GM18868 (cell line): ENCODE data around the gene ZNF670.
"Not testable (repeated sequence)": the region's sequence is repeated elsewhere in the genome, so short reads cannot be mapped to it uniquely, and the experiment has no call there.

Experiments
- ATAC-seq: cut with Tn5 transposase; IDR thresholded peaks from one replicate; pipeline ENCODE4 v1.9.1; 2021; ENCODE audit warnings: mild to moderate bottlenecking, moderate library complexity; ENCODE audit not compliant: unreplicated experiment

Gene ZNF670

GRCh38 chr1:247078258-247079140 lies at the start of gene ZNF670:
TSS of gene ZNF670 (minus strand) at chr1:247078811. CDS start at chr1:247078596, 215 bp downstream.
- ATAC-seq, result peak; percentile 100

DNA sequence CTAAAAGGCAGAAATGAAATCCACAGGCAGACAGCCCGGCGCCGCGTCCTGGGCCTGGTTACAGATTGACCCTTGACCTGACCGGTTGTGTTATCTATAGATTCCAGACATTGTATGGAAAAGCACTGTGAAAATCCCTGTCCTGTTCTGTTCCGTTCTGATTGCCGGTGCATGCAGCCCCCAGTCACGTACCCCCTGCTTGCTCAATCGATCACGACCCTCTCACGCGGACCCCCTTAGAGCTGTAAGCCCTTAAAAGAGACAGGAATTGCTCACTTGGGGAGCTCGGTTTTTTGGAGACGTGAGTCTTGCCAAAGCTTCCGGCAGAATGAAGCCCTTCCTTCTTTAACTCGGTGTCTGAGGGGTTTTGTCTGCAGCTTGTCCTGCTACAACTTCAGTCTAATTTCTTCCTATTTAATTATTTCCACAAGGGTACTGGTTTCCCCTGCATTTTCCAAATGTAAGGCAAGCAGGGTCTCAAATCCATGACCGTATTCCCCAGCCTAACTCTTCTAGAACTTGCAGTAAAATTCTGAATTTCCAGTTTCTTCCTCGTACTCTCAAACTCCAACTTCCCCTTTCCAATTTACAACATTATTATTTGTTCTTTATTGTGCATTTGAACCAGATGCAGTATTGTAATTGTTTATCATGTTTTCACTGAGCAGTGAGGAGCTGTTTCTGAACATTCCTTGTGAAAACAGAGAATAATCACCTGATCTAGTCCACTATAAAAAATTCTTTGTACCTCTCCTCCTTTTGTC lies 49.1 kb upstream of the ZNF670 start:
- not testable (repeated sequence) for ATAC-seq

DNA sequence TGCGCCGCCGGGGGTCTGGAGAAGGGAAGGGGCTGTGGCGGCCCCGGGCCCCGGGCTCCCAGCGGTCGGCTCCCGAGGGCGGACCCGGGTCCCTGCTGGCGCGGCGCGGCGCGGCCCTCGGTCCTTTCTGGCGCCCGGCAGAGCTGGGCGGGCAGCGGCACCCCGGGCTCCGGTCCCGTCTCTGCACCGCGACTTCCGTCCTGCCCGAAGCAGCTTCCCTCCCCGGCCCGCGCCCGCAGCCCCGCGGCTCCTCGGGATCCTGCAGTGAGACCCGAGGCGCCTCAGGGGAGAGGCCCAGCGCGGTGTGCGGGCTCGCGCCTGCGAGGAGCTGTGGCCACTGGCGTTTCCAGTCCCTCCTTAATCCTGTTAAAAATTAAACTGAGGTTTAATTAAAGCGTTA lies 48.0 kb upstream of the ZNF670 start:
- ATAC-seq, result peak; percentile 53

- ATAC-seq, result peak; percentile 99
These were observed 47.6 kb upstream of the ZNF670 start for GRCh38 chr1:247126166-247126565.

DNA sequence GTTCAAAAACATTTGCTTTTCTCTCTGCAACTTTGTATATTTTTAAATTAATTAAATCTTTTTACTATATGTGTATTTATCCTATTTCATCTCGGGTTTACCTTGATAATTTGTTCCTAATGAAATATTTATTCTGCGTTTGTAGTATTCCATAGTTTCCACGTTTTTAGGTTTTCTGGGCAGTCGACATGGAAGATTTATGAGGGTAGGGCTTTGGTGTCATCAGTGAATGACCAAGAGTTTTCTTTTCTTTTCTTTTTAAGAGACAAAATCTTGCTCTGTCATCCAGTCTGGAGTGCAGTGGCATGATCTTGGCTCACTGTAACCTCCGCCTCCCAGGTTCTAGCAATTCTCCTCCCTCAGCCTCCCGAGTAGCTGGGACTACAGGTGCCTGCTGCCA lies 42.8 kb upstream of the ZNF670 start:
- no peak for ATAC-seq

DNA sequence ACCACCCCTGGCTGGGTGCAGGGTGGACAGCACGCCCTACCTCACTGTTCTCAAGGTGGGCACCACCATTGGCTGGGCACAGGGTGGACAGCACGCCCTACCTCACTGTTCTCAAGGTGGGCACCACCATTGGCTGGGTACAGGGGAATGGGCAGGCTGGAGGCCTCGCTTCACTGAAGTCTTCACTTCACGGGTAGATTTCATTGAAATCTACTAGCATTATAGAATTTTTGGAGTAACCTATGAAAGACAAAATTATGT lies 41.7 kb upstream of the ZNF670 start:
- not testable (repeated sequence) for ATAC-seq

DNA sequence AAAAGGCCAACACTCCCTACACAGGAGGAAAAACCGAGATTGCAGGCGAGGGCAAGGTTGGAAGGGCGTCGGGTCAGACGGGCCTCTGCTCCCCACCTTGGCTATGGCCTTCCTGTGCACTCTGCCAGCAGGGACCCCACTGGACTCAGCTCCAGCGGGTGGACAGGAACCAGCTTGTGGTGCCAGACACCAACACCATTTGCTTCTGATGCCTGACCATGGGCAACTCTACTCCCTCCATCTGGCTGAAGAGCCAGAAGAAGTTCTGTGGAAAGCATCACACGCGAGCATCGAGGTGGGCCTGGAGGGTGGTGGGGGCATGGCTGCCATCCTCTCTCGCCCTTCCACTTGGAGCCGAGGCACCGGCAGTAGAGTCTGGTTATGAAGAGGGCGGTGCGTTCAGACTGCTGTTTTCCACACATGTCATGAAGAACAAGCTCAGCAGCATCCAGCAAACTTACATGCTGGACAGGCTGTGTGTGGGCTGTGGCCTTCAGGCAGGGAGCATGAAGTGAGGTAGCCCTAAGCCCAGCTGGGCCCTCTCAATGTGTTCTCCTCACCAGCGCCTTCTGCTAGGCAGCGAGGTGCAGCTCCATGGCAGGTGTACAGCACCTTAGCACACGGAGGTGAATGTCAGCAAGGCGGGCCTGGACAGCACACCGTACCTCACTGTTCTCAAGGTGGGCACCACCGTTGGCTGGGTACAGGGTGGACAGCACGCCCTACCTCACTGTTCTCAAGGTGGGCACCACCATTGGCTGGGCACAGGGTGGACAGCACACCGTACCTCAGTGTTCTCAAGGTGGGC lies 41.2 kb upstream of the ZNF670 start:
- no peak for ATAC-seq

DNA sequence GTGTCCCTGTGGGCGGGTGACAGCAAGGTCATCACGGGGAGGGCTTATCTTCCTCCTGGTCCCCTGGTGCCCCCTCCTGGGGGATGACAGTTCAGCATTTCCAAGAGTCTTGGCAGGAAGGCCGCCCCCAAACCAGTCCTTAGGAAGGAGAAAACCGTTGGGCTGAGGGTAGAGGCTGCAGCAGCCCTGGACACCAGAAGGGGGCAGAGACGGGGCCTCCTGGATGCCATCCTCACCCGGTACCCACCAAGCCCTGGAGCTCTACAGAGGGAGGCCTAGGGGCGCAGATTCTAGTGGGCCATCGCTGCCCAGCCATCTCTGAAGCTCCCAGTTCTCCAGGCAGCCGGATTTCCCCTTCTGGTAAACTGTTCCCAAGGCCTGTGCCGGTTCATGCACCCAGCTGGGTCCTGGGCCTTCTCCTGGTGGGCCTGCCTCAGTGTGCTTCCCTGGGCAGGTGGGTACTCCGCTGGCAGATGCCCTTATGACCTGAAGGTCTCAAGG lies 40.4 kb upstream of the ZNF670 start:
- ATAC-seq, result no peak

GRCh38 chr1:247115545-247115944 lies 36.9 kb upstream of the ZNF670 start:
- no peak for ATAC-seq

DNA sequence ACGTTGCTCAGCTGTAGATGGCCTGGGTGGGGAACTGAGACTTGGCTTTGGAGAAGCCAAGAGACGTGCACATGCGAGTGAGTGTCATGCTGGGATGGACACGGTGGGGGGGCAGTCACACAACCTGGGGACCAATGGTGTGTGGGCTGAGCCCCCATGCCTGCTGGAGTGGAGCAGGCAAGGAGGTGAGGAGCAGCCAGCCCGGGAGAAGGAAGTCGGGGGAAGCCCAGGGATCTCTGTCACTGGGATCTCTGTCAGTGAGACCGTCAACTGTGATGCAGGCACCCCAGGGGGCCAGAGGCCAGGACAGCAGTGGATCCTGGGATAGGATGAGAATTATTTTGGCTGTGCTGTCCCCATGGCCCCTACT lies 36.5 kb upstream of the ZNF670 start:
- no peak for ATAC-seq

GRCh38 chr1:247114351-247115140 lies 35.9 kb upstream of the ZNF670 start:
- ATAC-seq, result no peak

DNA sequence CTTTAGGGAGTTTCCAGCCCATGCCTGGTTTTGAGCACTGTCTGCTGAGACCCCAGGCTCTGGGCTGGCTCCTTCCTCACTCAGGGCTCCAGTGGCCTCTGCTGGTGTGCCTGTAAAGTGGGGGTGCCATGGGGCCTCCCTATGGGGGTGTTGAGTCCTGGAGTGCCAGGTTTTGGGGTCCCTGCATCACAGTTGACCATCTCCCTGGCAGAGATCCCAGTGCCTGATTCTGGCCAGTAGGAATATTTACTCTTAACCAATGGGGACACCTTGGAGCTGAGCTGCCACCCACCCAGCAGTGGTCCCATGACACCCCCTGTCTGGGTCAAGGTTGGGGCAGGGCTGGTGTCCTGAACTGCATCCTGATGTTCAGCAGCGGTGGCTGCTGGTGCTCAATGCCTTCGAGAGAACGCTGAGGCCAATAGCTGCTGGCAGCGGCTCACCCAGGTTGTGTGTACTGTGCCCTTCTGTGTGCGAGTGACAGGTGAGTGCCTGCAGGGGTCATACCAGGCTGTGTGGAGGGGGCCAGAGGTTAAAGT lies 35.2 kb upstream of the ZNF670 start:
- ATAC-seq, result no peak

DNA sequence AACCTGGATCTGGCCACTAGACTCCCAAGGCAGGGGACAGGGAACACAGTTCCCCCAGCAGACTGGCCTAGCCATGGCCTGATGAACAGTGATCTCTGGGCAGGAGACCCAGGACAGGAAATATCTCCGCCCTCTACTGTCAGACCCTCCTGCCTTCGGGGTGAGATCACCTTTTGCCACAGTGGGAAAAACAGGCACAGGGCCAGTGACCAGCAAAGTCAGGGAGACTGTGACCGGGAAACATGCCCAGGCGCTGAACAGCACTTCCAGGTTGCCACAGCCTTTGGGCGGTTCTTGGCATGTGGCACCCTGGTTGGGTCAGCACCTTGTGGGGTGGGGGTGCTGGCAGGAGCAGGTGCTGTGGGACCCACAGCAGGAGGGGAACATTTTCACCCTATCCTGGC lies 34.5 kb upstream of the ZNF670 start:
- no peak for ATAC-seq

DNA sequence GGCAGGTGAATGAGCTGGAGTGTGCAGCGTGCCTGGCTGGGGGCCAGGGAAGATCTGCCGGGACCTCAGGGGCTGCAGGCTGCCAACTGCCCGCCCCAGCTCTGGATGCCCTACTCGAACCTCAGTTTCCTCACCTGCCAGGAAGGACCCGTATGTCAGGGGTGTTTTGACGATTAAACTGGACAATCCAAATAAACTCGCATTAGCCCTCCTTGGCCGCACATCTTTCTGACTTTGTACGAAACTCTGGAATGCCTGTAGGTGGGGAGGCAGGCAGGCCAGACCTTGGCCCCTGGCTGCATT lies 33.8 kb upstream of the ZNF670 start:
- no peak for ATAC-seq

DNA sequence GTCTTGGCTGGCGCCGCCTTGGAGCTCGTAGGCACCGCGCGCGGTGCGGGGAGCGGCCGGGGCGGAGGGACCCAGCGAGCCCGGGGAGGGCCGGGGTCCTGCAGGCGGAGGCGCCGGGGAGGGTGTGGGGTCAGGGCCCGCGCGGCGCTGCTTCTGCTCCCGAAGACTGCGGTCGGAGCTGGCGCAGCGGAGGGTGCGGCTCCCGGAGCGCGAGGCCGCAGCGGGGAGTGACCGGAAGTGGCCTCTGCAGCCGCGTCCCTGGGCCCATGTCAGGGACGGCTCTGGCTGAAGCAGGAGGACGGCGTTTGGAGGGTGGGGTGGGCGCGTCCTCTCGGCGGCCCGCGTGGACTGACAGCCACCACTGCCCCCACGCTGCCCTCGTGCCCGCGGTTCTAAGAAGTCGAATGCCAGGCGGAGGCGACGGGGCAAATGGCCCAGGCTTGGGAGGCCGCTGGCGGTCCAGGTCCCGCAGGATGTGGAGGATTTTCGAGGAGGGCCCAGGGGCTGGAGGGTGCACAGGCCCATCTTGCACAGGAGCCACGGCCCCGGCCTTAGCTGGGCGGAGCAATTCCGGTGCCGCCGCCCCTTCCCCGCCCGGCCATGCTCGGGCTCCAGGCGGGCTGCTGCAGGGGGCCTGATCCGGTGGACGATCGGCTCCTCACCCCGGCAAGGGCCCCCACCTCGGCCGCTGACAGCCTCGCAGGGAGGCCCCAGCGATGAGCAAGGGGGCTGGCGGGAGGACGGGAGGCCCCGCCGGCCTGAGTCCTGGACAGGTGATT lies 33.3 kb upstream of the ZNF670 start:
- no peak for ATAC-seq

- no peak for ATAC-seq
These were observed 32.7 kb upstream of the ZNF670 start for GRCh38 chr1:247111259-247111699.

DNA sequence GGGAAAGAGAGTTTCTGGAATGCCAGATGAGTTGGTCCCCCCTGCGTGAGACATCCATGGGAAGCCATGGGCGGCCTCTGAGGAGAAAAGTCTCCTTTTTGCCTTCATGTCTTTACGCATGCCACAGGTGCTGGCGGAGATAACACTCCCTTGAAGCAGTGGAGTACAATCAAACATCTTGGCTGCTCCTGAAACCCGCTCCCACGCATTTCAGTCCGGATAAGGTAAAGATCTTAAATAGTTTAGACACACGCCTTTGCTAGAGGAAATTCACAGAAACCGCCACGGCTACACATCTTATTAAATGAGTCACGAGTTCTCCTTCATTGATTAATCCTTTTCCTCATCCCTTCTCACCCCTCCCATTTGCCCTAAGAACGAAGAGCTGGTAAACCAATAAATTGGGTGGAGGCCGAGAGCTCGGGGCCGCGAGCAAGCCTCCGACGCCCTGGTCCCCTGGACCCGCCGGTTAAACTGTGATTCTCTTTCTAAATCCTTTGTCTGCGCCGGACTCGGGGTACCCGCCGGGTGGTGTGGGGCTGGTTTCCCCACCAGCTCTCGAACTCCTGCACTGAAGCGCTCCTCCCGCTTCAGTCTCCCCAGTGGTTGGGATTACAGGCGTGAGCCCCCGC lies 32.1 kb upstream of the ZNF670 start:
- ATAC-seq, result no peak

GRCh38 chr1:247107694-247108093 lies 29.1 kb upstream of the ZNF670 start:
- ATAC-seq, result no peak

DNA sequence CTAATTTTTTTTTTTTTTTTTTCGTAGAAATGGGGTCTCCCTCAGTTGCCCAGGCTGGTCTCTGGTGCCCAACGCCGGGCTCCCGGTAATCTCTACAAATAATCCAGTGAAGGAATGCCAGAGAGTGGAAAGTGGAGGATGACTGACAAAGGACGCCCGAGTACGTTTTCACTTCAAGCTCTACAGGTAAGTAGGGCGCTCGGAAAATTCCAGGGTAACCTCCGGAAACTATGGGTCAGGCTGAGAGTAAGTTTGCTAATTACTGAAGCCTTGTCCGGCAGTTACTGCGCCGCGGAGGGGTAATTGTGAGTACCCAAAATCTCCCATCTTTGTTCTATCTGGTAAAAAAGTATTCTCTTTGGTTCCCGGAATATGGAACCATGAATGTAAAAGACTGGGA lies 27.4 kb upstream of the ZNF670 start:
- ATAC-seq, result no peak
